Activated B cell treated with CpG ODN at 0.5 μM for 24 hours (primary cell): ENCODE results near the gene SMPD3. TPM values are rescaled to one million over a fixed set of nuclear protein-coding genes. Genes with fewer than 3 reads are reported as not detected.

Experiments
- ATAC-seq: fragments of 200-7000 bp; cut with Tn5 transposase; one replicate; pipeline ENCODE4 v1.10.0; 2021; ENCODE audit warnings: low read depth, mild to moderate bottlenecking, moderate library complexity
- CTCF ChIA-PET: fragments of 350-600 bp; sonication (Branson Sonifier 250); formaldehyde crosslinking; loops from one replicate; lab custom pipeline; 2021; ENCODE audit warnings: antibody characterized with exemption; lab: Charles Lee
- POLR2A ChIA-PET: fragments of 350-600 bp; sonication (Branson Sonifier 250); formaldehyde crosslinking; loops from one replicate; lab custom pipeline; 2021; ENCODE audit warnings: antibody characterized with exemption; lab: Charles Lee
- DNase-seq: peaks from one replicate; pipeline ENCODE4 v3.0.0; 2022
- H3K27ac Mint-ChIP-seq: one replicate; pipeline ENCODE4 v1.8.0; 2020; ENCODE audit warnings: mixed read lengths
- H3K27me3 Mint-ChIP-seq: one replicate; pipeline ENCODE4 v1.8.0; 2021; ENCODE audit warnings: mixed read lengths
- H3K36me3 Mint-ChIP-seq: one replicate; pipeline ENCODE4 v1.8.0; 2021; ENCODE audit warnings: low read depth, mixed read lengths
- H3K4me1 Mint-ChIP-seq: one replicate; pipeline ENCODE4 v1.8.0; 2021; ENCODE audit warnings: mixed read lengths
- H3K4me3 Mint-ChIP-seq: one replicate; pipeline ENCODE4 v1.8.0; 2020; ENCODE audit warnings: mild to moderate bottlenecking, mixed read lengths
- H3K9me3 Mint-ChIP-seq: one replicate; pipeline ENCODE4 v1.8.0; 2020; ENCODE audit warnings: mixed read lengths
- intact Hi-C: fragments of 100-400 bp; cut with micrococcal nuclease; formaldehyde crosslinking; loops from one replicate; pipeline ENCODE4 v1.15.1; 2024
- total RNA-seq: library from RNA; stranded (reverse); gene quantifications from 2 replicates; pipeline ENCODE4 v1.2.3, GENCODE V29; 2022
- TF ChIP-seq, protein P1 (sequence below): fragments of 200-600 bp; IDR thresholded peaks from one replicate; pipeline ENCODE4 v1.8.0; 2022; ENCODE audit warnings: antibody characterized with exemption, mild to moderate bottlenecking

The SMPD3 gene
- total RNA-seq, 1 donor from 2014 or later = 0.35 TPM

DNA sequence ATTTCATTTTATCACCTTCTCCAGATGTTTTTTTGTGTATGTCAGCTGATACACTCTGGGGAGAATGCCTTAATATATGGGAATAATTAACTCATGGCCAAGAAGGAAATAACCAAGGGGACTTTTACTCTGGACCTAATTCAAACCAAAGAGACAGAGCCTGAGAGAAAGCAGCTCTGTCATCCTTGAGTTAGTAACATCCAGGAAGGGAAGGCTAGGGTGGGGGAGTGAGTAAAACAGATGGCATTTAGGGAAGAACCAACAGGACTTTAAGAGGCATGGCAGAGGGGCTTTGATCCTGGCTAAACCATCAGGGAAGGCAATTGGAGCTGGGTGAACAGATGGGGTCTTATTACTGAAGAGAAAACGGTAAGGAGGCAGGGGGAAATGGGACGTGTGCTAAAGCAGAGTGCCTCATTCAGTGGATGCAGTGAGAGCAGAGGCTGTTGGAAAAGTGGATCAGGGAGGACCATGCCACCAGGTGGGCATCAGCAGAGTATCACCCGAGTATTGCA, 2.5 kb upstream of the SMPD3 start:
- H3K27me3 Mint-ChIP-seq = no peaks in the 10 kb centered on the region

DNA sequence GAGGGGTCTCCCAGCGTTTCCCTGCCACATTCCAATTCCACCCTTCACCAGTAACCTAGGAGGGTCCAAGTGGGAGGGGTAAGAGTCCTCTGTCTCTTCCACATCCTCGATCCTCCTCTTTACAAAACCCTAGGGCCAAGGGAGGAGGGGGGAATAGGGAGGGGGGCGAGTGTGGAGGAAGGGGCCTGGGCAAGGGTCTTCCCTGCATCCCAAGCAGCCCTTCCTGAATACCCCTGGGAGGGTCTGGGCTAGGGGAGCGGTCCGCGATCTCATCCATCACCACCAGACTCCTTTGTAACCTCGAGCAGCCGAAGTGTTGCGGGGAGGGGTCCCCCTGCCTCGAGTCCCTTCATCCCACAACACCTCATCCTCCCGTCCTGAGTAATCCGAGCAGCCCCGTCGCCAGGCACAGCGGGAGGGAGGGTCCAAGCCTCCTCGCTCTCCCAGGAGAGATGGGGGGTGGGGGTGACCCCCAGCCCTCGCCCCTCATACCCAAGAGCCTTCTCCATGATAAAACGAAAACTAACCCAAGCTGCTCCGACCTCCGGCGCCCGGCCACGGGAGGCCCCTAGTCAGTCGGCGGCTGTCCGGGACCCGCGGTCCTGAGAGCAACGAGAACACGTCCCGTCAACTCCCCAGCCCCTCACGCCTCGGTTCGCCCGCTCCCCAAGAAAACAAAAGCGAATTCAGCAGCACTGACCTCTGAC, 502 bp downstream of the SMPD3 start:
- POLR2A ChIA-PET = interaction anchor here (0.6 to 1.0 kb wide), 3 partner anchors 23 to 685 kb away, joined by 3 to 7 read pairs (median 4); no protein-coding TSS in a partner anchor
- DNase-seq (no peak), ATAC-seq (no peak)
- peak overlapping the region; percentile 61 for H3K4me3 Mint-ChIP-seq
- TF ChIP-seq, protein P1, sequence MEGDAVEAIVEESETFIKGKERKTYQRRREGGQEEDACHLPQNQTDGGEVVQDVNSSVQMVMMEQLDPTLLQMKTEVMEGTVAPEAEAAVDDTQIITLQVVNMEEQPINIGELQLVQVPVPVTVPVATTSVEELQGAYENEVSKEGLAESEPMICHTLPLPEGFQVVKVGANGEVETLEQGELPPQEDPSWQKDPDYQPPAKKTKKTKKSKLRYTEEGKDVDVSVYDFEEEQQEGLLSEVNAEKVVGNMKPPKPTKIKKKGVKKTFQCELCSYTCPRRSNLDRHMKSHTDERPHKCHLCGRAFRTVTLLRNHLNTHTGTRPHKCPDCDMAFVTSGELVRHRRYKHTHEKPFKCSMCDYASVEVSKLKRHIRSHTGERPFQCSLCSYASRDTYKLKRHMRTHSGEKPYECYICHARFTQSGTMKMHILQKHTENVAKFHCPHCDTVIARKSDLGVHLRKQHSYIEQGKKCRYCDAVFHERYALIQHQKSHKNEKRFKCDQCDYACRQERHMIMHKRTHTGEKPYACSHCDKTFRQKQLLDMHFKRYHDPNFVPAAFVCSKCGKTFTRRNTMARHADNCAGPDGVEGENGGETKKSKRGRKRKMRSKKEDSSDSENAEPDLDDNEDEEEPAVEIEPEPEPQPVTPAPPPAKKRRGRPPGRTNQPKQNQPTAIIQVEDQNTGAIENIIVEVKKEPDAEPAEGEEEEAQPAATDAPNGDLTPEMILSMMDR = no peak
- H3K27ac Mint-ChIP-seq = no peak overlapping the region
- peaks cover 15% of the 10 kb centered on the region for H3K27me3 Mint-ChIP-seq
- no peaks in the 10 kb centered on the region for H3K36me3 Mint-ChIP-seq
- CTCF ChIA-PET = no interaction called here
- no peaks in the 10 kb centered on the region for H3K9me3 Mint-ChIP-seq
- intact Hi-C loops = loop anchor here (1.0 to 10.0 kb wide), 6 partner anchors 22 to 397 kb away; partner anchors contain the start of genes PLA2G15 and TANGO6
- peaks cover 23% of the 10 kb centered on the region for H3K4me1 Mint-ChIP-seq

More for the DNA sequence above, 2.5 kb upstream of the SMPD3 start:
- ChIA-PET POLR2A (interaction anchor here (1.2 kb wide), 1 partner anchor 20 kb away, joined by 3 read pairs; no protein-coding TSS in a partner anchor), CTCF (no interaction called here)
- no peaks in the 10 kb centered on the region for H3K9me3 Mint-ChIP-seq
- DNase-seq (no peak), ATAC-seq (no peak)
- no peak overlapping the region for H3K4me3 Mint-ChIP-seq
- TF ChIP-seq, protein P1 = no peak
- intact Hi-C loops = no loop called here
- H3K36me3 Mint-ChIP-seq = no peaks in the 10 kb centered on the region
- H3K4me1 Mint-ChIP-seq = peaks cover 23% of the 10 kb centered on the region
- H3K27ac Mint-ChIP-seq = no peak overlapping the region

DNA sequence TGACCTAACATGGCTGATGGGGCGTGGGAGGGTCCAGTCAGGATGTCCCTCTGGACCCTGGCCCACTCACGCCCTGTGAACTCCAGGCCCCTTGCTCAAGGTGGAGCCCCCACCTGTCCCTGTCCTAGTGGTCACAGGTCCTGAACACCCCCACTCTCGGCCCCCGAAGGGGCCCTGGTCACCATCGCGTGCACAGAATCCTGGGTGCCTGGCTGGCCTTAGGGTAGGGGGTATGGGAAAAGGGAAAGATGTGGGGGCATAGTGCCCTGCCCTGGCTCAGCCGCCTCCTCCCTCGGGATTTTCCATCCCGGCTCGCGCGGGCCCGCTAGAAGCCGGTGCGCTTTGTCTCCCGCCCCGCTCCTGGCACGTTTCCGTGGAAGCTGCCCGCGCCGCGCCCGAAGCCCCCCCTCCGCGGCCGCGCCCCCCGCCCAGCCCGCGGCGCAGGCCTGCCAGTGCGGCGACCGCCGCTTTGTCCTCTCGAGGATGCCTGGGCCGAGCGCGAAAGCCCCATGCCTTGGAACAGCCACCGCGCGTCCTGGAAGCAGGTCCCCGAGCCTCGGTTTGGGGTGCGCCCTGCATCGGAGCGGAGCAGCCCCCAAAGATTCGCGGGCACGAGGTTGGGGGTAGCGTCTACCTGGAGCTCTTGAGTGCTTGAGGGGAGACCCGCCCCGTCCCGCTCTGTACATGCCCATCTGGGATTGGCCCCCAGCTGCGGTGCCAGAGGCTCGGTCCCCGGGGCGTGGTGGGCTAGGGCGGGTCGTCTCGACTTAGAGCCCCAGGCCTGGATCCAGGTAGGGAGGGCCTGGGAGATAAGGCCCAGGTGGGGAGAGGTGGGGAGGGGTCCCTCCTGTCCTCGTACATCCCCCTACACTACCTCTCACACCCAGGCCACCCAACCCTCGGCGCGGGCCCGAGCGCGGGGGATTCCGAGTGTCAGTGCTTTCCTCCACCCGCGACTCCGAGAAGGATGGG, 1.3 kb downstream of the SMPD3 start:
- no peak overlapping the region for H3K27ac Mint-ChIP-seq
- no peak for ATAC-seq

DNA sequence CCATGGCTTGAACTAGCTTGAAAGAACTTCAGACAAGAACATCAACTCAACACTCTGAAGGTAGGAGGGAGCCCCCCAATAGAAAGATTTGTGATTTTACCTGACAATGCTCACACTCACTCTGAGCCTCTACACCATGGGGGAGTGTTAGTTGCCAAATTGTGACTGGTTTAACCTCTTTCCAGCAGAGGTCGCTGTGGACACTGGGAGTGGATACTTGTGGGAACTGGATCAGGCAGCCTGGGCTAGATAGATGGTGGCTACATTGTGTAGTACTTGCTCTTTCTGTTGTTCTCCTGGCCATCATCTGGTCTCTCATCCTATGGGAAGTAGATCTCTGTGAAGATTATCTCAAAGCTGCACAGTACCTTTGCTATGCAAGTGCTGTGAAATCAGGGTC, 2.9 kb downstream of the SMPD3 start:
- H3K36me3 Mint-ChIP-seq = no peaks in the 10 kb centered on the region
- ChIA-PET CTCF (interaction anchor here (0.7 kb wide), 1 partner anchor 65 kb away, joined by 3 read pairs; no protein-coding TSS in a partner anchor), POLR2A (no interaction called here)
- H3K27me3 Mint-ChIP-seq = peaks cover 30% of the 10 kb centered on the region
- TF ChIP-seq, protein P1 = no peak
- peaks cover 23% of the 10 kb centered on the region for H3K4me1 Mint-ChIP-seq
- no peak overlapping the region for H3K27ac Mint-ChIP-seq
- DNase-seq (no peak), ATAC-seq (no peak)
- H3K4me3 Mint-ChIP-seq = no peak overlapping the region
- H3K9me3 Mint-ChIP-seq = no peaks in the 10 kb centered on the region
- intact Hi-C loops = loop anchor here (5.0 to 10.0 kb wide), 3 partner anchors 78 to 399 kb away; partner anchors contain the start of genes PLA2G15 and TANGO6

More for the DNA sequence above, 1.3 kb downstream of the SMPD3 start:
- TF ChIP-seq, protein P1 = no peak
- Mint-ChIP-seq H3K4me1 (peaks cover 23% of the 10 kb centered on the region), H3K27me3 (peaks cover 23% of the 10 kb centered on the region), H3K4me3 (no peak overlapping the region), H3K9me3 (no peaks in the 10 kb centered on the region), H3K36me3 (no peaks in the 10 kb centered on the region)
- no peak for DNase-seq
- ChIA-PET CTCF (no interaction called here), POLR2A (interaction anchor here (0.5 kb wide), 1 partner anchor 29 kb away, joined by 5 read pairs; no protein-coding TSS in a partner anchor)
- intact Hi-C loops = loop anchor here (5.0 to 10.0 kb wide), 3 partner anchors 80 to 398 kb away; partner anchors contain the start of genes PLA2G15 and TANGO6
